CD14-positive monocyte (primary cell): ENCODE measurements around the gene PEG3. TPM values are rescaled to one million over a fixed set of nuclear protein-coding genes. Genes with fewer than 3 reads are reported as not detected.

Experiments
- DNase-seq, 3 donors: peaks; one replicate each; pipeline ENCODE4 v3.0.0-alpha.2; 2011 to 2022
- H2AFZ ChIP-seq: 2 replicates; pipeline ENCODE4 v1.6.0; 2012; ENCODE audit warnings: mild to moderate bottlenecking, low read depth, low read length, inconsistent platforms; ENCODE audit not compliant: insufficient read depth, poor library complexity, severe bottlenecking
- H3K27ac ChIP-seq, 2 donors: 1 replicate in 1 of 2; 2 replicates in 1 of 2; pipeline ENCODE4 v1.5.1; 2012 to 2013; ENCODE audit warnings: low read length in 2 of 2, control low read depth in 1 of 2, inconsistent platforms in 1 of 2, low read depth in 1 of 2, mild to moderate bottlenecking in 1 of 2
- H3K27me3 ChIP-seq, 2 donors: one replicate each; pipeline versions ENCODE4 v1.6.0 to v1.6.1; 2011 to 2013; ENCODE audit warnings: low read length in 2 of 2; ENCODE audit not compliant: control insufficient read depth in 2 of 2, insufficient read depth in 2 of 2
- H3K36me3 ChIP-seq, 2 donors: replicated peaks in 1 of 2; 1 replicate in 1 of 2; 2 replicates in 1 of 2; pipeline versions ENCODE4 v1.5.1 to v1.6.1; 2012 to 2013; ENCODE audit warnings: low read length in 2 of 2, control low read depth in 1 of 2, inconsistent platforms in 1 of 2, mild to moderate bottlenecking in 1 of 2; ENCODE audit not compliant: insufficient read depth in 2 of 2, control insufficient read depth in 1 of 2
- H3K4me1 ChIP-seq, 2 donors: 1 replicate in 1 of 2; 2 replicates in 1 of 2; pipeline versions ENCODE4 v1.5.1 to v1.6.1; 2012 to 2013; ENCODE audit warnings: low read length in 2 of 2, control low read depth in 1 of 2, inconsistent platforms in 1 of 2, mild to moderate bottlenecking in 1 of 2, moderate library complexity in 1 of 2; ENCODE audit not compliant: insufficient read depth in 2 of 2, control insufficient read depth in 1 of 2
- H3K4me2 ChIP-seq: replicated peaks from 2 replicates; pipeline ENCODE3; 2012; ENCODE audit warnings: low read length, moderate library complexity, mild to moderate bottlenecking; ENCODE audit not compliant: poor library complexity, severe bottlenecking; ENCODE audit errors: extremely low read depth
- H3K4me3 ChIP-seq, 3 experiments: fragments of 200-600 bp in 1 of 3; sonication (generic) in 1 of 3; replicated peaks in 1 of 3; 1 replicate in 2 of 3; 2 replicates in 1 of 3; pipeline ENCODE4 v1.5.1; 2011 to 2013; ENCODE audit warnings: low read length in 3 of 3, mild to moderate bottlenecking in 3 of 3, control low read depth in 2 of 3, low read depth in 2 of 3, inconsistent platforms in 1 of 3, moderate library complexity in 1 of 3
- H3K79me2 ChIP-seq: 2 replicates; pipeline ENCODE4 v1.6.0; 2012; ENCODE audit warnings: mild to moderate bottlenecking, control low read depth, inconsistent platforms, low read length, moderate library complexity; ENCODE audit not compliant: insufficient read depth
- H3K9ac ChIP-seq: 2 replicates; pipeline ENCODE4 v1.6.0; 2017; ENCODE audit warnings: low read length, mild to moderate bottlenecking; ENCODE audit not compliant: insufficient read depth, poor library complexity, severe bottlenecking
- H3K9me3 ChIP-seq, 2 donors: replicated peaks in 1 of 2; 1 replicate in 1 of 2; 2 replicates in 1 of 2; pipeline versions ENCODE4 v1.5.1 to v1.6.1; 2012 to 2013; ENCODE audit warnings: low read length in 2 of 2, control low read depth in 1 of 2; ENCODE audit not compliant: control insufficient read depth in 1 of 2, insufficient read depth in 1 of 2
- H4K20me1 ChIP-seq: 2 replicates; pipeline ENCODE4 v1.6.0; 2012; ENCODE audit warnings: mild to moderate bottlenecking, low read length, control low read depth, moderate library complexity; ENCODE audit not compliant: insufficient read depth
- H3K27ac Mint-ChIP-seq, 7 donors: one replicate each; pipeline ENCODE4 v1.8.0; 2020; ENCODE audit warnings: mild to moderate bottlenecking in 7 of 7, mixed read lengths in 7 of 7, moderate library complexity in 6 of 7, inconsistent platforms in 2 of 7
- H3K27me3 Mint-ChIP-seq, 3 donors: one replicate each; pipeline ENCODE4 v1.8.0; 2021 to 2022; ENCODE audit warnings: low read depth in 3 of 3, mild to moderate bottlenecking in 3 of 3, mixed read lengths in 3 of 3, moderate library complexity in 3 of 3, inconsistent platforms in 1 of 3
- H3K36me3 Mint-ChIP-seq, 2 donors: one replicate each; pipeline ENCODE4 v1.8.0; 2020; ENCODE audit warnings: mixed read lengths in 2 of 2, inconsistent platforms in 1 of 2, mild to moderate bottlenecking in 1 of 2
- H3K4me1 Mint-ChIP-seq: one replicate; pipeline ENCODE4 v1.8.0; 2020; ENCODE audit warnings: mild to moderate bottlenecking, mixed read lengths
- H3K4me3 Mint-ChIP-seq, 2 donors: one replicate each; pipeline ENCODE4 v1.8.0; 2020; ENCODE audit warnings: mild to moderate bottlenecking in 2 of 2, mixed read lengths in 2 of 2, moderate library complexity in 1 of 2
- H3K9me3 Mint-ChIP-seq, 7 donors: one replicate each; pipeline ENCODE4 v1.8.0; 2020 to 2022; ENCODE audit warnings: mixed read lengths in 7 of 7, mild to moderate bottlenecking in 6 of 7, moderate library complexity in 6 of 7, inconsistent platforms in 2 of 7
- CTCF ChIP-seq: fragments of 200-600 bp; IDR thresholded peaks from one replicate; pipeline ENCODE4 v1.8.0; 2022; ENCODE audit warnings: antibody characterized with exemption, mild to moderate bottlenecking
- WGBS: methylation state at CpG from one replicate; pipeline ENCODE4 v1.1.5; 2013; ENCODE audit warnings: missing lambda C conversion rate; ENCODE audit not compliant: insufficient coverage; 5-methylcytosine and 5-hydroxymethylcytosine counted together
- intact Hi-C, 2 donors: fragments of 100-400 bp; cut with micrococcal nuclease; formaldehyde crosslinking; loops; one replicate each; pipeline versions ENCODE4 v1.15.0 to v1.15.1; 2023
- polyA plus RNA-seq, 3 donors: library from polyadenylated mRNA; depleted of rRNA in 1 of 3; unstranded in 2 of 3; stranded (reverse) in 1 of 3; fragments of 300-500 nt in 2 of 3; fragments of >200 nt in 1 of 3; fragmentation: Illumina TruSeq in 2 of 3; gene quantifications; 1 replicate in 2 of 3; 2 replicates in 1 of 3; pipeline ENCODE4 v1.2.3, GENCODE V29; 2012 to 2021

PEG3 gene
- polyA plus RNA-seq, 3 donors: 0.05 to 0.07 TPM; not detected in 1

GRCh38 chr19:56866538-56866937 lies 26.0 kb upstream of the PEG3 start:
- Mint-ChIP-seq H3K4me3 (no peak overlapping the region), H3K27me3 (peaks cover 0 to 2% (median 0%) of the 10 kb centered on the region in 3 donors), H3K27ac (no peak overlapping the region), H3K9me3 (peaks cover 35 to 74% (median 57%) of the 10 kb centered on the region in 7 donors), H3K36me3 (no peaks in the 10 kb centered on the region), H3K4me1 (no peaks in the 10 kb centered on the region)
- TF ChIP-seq CTCF: no peak
- no peak for DNase-seq
- H3K4me1 ChIP-seq: no peaks in the 10 kb centered on the region
- H3K9ac ChIP-seq: no peak overlapping the region
- no peak overlapping the region for H3K4me2 ChIP-seq
- no peak overlapping the region for H3K4me3 ChIP-seq
- H2AFZ ChIP-seq: no peak overlapping the region
- H3K27me3 ChIP-seq: no peaks in the 10 kb centered on the region
- no peaks in the 10 kb centered on the region for H4K20me1 ChIP-seq
- no CpG with 5 or more reads among the region's 2 CpGs for WGBS
- H3K79me2 ChIP-seq: no peaks in the 10 kb centered on the region
- intact Hi-C loops: no loop called here
- no peaks in the 10 kb centered on the region for H3K36me3 ChIP-seq
- peaks cover 68 to 83% of the 10 kb centered on the region in 2 donors for H3K9me3 ChIP-seq
- H3K27ac ChIP-seq: no peak overlapping the region

GRCh38 chr19:56864443-56865125 lies 24.1 kb upstream of the PEG3 start:
- no peak overlapping the region for H3K27ac Mint-ChIP-seq
- Histone ChIP-seq H3K4me3 (no peak overlapping the region), H3K4me2 (no peak overlapping the region), H3K4me1 (no peaks in the 10 kb centered on the region), H4K20me1 (no peaks in the 10 kb centered on the region), H3K9ac (no peak overlapping the region), H3K36me3 (no peaks in the 10 kb centered on the region), H3K79me2 (no peaks in the 10 kb centered on the region), H3K9me3 (peaks cover 59 to 78% of the 10 kb centered on the region in 2 donors), H2AFZ (no peak overlapping the region), H3K27ac (no peak overlapping the region), H3K27me3 (no peaks in the 10 kb centered on the region)
- H3K36me3 Mint-ChIP-seq: no peaks in the 10 kb centered on the region
- H3K4me1 Mint-ChIP-seq: no peaks in the 10 kb centered on the region
- no peak overlapping the region for H3K4me3 Mint-ChIP-seq
- DNase-seq: no peak
- intact Hi-C loops: no loop called here
- TF ChIP-seq CTCF: no peak
- WGBS: 48% methylated on average over 46 of the region's 50 CpGs
- peaks cover 0 to 2% (median 0%) of the 10 kb centered on the region in 3 donors for H3K27me3 Mint-ChIP-seq
- peaks cover 25 to 66% (median 43%) of the 10 kb centered on the region in 7 donors for H3K9me3 Mint-ChIP-seq
